HepG2 (cell line): ENCODE measurements around the gene CD300A. TPM values are rescaled to one million over a fixed set of nuclear protein-coding genes. Genes with fewer than 3 reads are reported as not detected.

Source experiments
- CBFB ChIP-seq: sonication (generic); formaldehyde crosslinking; IDR thresholded peaks from 2 replicates; pipeline ENCODE4 v1.4.0; 2020; ENCODE audit warnings: missing genetic modification reagents
- DMTF1 ChIP-seq: sonication (generic); formaldehyde crosslinking; IDR thresholded peaks from 2 replicates; pipeline ENCODE4 v1.4.0; 2020; ENCODE audit warnings: mild to moderate bottlenecking, missing genetic modification reagents
- FLYWCH1 ChIP-seq: sonication (generic); formaldehyde crosslinking; IDR thresholded peaks from 2 replicates; pipeline ENCODE4 v1.8.1; 2023; ENCODE audit warnings: mild to moderate bottlenecking, missing genetic modification reagents
- FUBP1 ChIP-seq: sonication (generic); formaldehyde crosslinking; IDR thresholded peaks from 2 replicates; pipeline ENCODE4 v1.5.1; 2020; ENCODE audit warnings: missing genetic modification reagents, mild to moderate bottlenecking, borderline replicate concordance
- GFI1 ChIP-seq: sonication (generic); formaldehyde crosslinking; IDR thresholded peaks from 2 replicates; pipeline ENCODE4 v1.5.0; 2020; ENCODE audit warnings: missing genetic modification reagents, mild to moderate bottlenecking, borderline replicate concordance
- HNRNPK ChIP-seq: fragments of 200-400 bp; formaldehyde crosslinking; IDR thresholded peaks from 2 replicates; pipeline ENCODE4 v1.6.1; 2018; ENCODE audit warnings: low read length, low read depth, moderate library complexity, mild to moderate bottlenecking; ENCODE audit not compliant: poor library complexity, severe bottlenecking
- JUND ChIP-seq: sonication (generic); formaldehyde crosslinking; IDR thresholded peaks from 2 replicates; pipeline ENCODE4 v1.8.0; 2022; ENCODE audit warnings: mild to moderate bottlenecking, missing genetic modification reagents
- NFYB ChIP-seq: sonication (generic); formaldehyde crosslinking; IDR thresholded peaks from 2 replicates; pipeline ENCODE4 v1.4.0; 2020; ENCODE audit warnings: missing genetic modification reagents
- NR2C2 ChIP-seq: sonication (generic); formaldehyde crosslinking; IDR thresholded peaks from 2 replicates; pipeline ENCODE4 v1.4.0; 2020; ENCODE audit warnings: missing genetic modification reagents, mild to moderate bottlenecking, moderate library complexity, borderline replicate concordance
- PHF5A ChIP-seq: IDR thresholded peaks from one replicate; pipeline ENCODE4 v1.6.1; 2018; ENCODE audit warnings: low read depth, missing genetic modification reagents; ENCODE audit not compliant: unreplicated experiment
- PHF8 ChIP-seq: sonication (generic); formaldehyde crosslinking; IDR thresholded peaks from 2 replicates; pipeline ENCODE4 v1.5.0; 2020; ENCODE audit warnings: missing genetic modification reagents
- RERE ChIP-seq: IDR thresholded peaks from 2 replicates; pipeline ENCODE4 v1.6.1; 2016; ENCODE audit warnings: low read depth, missing genetic modification reagents, missing compliant biosample characterization
- RXRB ChIP-seq: IDR thresholded peaks from 2 replicates; pipeline ENCODE4 v1.6.1; 2016; ENCODE audit warnings: borderline replicate concordance, missing genetic modification reagents, missing compliant biosample characterization
- SRF ChIP-seq: IDR thresholded peaks from 2 replicates; pipeline ENCODE4 v1.6.1; 2011; ENCODE audit warnings: mild to moderate bottlenecking, low read depth, low read length, moderate library complexity
- SRY ChIP-seq: sonication (generic); formaldehyde crosslinking; IDR thresholded peaks from 2 replicates; pipeline ENCODE4 v1.8.0; 2022; ENCODE audit warnings: mild to moderate bottlenecking, missing genetic modification reagents
- ZBTB46 ChIP-seq: sonication (generic); formaldehyde crosslinking; IDR thresholded peaks from 2 replicates; pipeline ENCODE4 v1.4.0; 2020; ENCODE audit warnings: mild to moderate bottlenecking, missing genetic modification reagents, borderline replicate concordance
- ZNF781 ChIP-seq: sonication (generic); formaldehyde crosslinking; IDR thresholded peaks from 2 replicates; pipeline ENCODE4 v1.5.1; 2020; ENCODE audit warnings: borderline replicate concordance, mild to moderate bottlenecking, missing genetic modification reagents; ENCODE audit errors: not compliant biosample characterization
- ZNF839 ChIP-seq: sonication (generic); formaldehyde crosslinking; IDR thresholded peaks from 2 replicates; pipeline ENCODE4 v1.4.0; 2020; ENCODE audit warnings: missing genetic modification reagents, mild to moderate bottlenecking, borderline replicate concordance
- ZNF879 ChIP-seq: sonication (generic); formaldehyde crosslinking; IDR thresholded peaks from 2 replicates; pipeline ENCODE4 v1.8.1; 2023; ENCODE audit warnings: missing genetic modification reagents
- polyA plus RNA-seq, 8 experiments: library from polyadenylated mRNA; depleted of rRNA in 3 of 8; stranded (reverse) in 7 of 8; unstranded in 1 of 8; fragments of >200 nt; fragmentation: Illumina TruSeq in 4 of 8; extraction: Trizol in 4 of 8; gene quantifications; 2 replicates each; pipeline versions ENCODE4 v1.2.1 to v1.2.3, GENCODE V29; 2011 to 2016; ENCODE audit warnings: low read depth in 4 of 8, missing spikeins in 1 of 8, mixed read lengths in 1 of 8; ENCODE audit not compliant: insufficient read depth in 1 of 8
- total RNA-seq, 5 experiments: library from RNA; depleted of rRNA; stranded (reverse); fragments of >200 nt; fragmentation: Illumina TruSeq; extraction: Trizol; gene quantifications; 2 replicates each; pipeline ENCODE4 v1.2.3, GENCODE V29; 2016; ENCODE audit warnings: low read depth in 1 of 5

Gene CD300A
- total and polyA plus RNA-seq, 2 of the 13 experiments (the other 11 are each of a cell fraction or from before 2014, with no cell fraction given): not detected

- TF ChIP-seq DMTF1: 0 out of 2 replicates have a peak, but pooled peaks have one; percentile 79
- 0 out of 2 replicates have a peak, but pooled peaks have one; percentile 67 for TF ChIP-seq FUBP1
- TF ChIP-seq FLYWCH1 (CRISPR knock-in tag): no peak
- no peak for TF ChIP-seq PHF8 (CRISPR knock-in tag)
- TF ChIP-seq ZBTB46 (CRISPR knock-in tag): no peak
- TF ChIP-seq NFYB (CRISPR knock-in tag): no peak
- no peak for TF ChIP-seq RERE (CRISPR knock-in tag)
- no peak for TF ChIP-seq ZNF879 (CRISPR knock-in tag)
- no peak for TF ChIP-seq HNRNPK
- TF ChIP-seq JUND (CRISPR knock-in tag): no peak
- TF ChIP-seq ZNF781 (CRISPR knock-in tag): no peak
- no peak for TF ChIP-seq CBFB
- no peak for TF ChIP-seq ZNF839 (CRISPR knock-in tag)
- TF ChIP-seq RXRB: no peak
- TF ChIP-seq GFI1 (CRISPR knock-in tag): no peak
- TF ChIP-seq NR2C2: no peak
- TF ChIP-seq PHF5A: no peak
- no peak for TF ChIP-seq SRY (CRISPR knock-in tag)
- no peak for TF ChIP-seq SRF
Measured at GRCh38 chr17:74426551-74427047, 39.8 kb upstream of the CD300A start (continued).
